Measurements from ENCODE around the gene UNC79. TPM values are rescaled to one million over a fixed set of nuclear protein-coding genes. Genes with fewer than 3 reads are reported as not detected.

UNC79 gene
- polyA plus RNA-seq, 6 donors from 2014 or later = 0.03 TPM; not detected in 4

- ATAC-seq (ENCODE audit: low read depth in 2 of 2) = no peak
Observed at GRCh38 chr14:93537951-93538350, 107.2 kb downstream of the UNC79 start.

GRCh38 chr14:93538413-93538812, 107.7 kb downstream of the UNC79 start:
- Mint-ChIP-seq H3K4me1 (peaks cover 10 to 16% (median 14%) of the 10 kb centered on the region in 3 donors), H3K27ac (no peak overlapping the region), H3K4me3 (no peak overlapping the region), H3K9me3 (no peaks in the 10 kb centered on the region), H3K36me3 (no peaks in the 10 kb centered on the region), H3K27me3 (peaks cover 0 to 8% (median 3%) of the 10 kb centered on the region in 3 donors)
- no peak for DNase-seq
- no peak for ATAC-seq (ENCODE audit: low read depth in 2 of 2)

More at GRCh38 chr14:93537951-93538350, 107.2 kb downstream of the UNC79 start:
- Mint-ChIP-seq H3K4me1 (peaks cover 10 to 20% (median 18%) of the 10 kb centered on the region in 3 donors), H3K27ac (no peak overlapping the region), H3K9me3 (no peaks in the 10 kb centered on the region), H3K4me3 (no peak overlapping the region), H3K27me3 (peaks cover 0 to 8% (median 3%) of the 10 kb centered on the region in 3 donors), H3K36me3 (no peaks in the 10 kb centered on the region)
- no peak for DNase-seq

GRCh38 chr14:93540235-93540634, 109.5 kb downstream of the UNC79 start:
- no peaks in the 10 kb centered on the region for H3K9me3 Mint-ChIP-seq
- DNase-seq (no peak), ATAC-seq (ENCODE audit: low read depth in 2 of 2) (no peak)
- H3K36me3 Mint-ChIP-seq = no peaks in the 10 kb centered on the region
- no peak overlapping the region for H3K4me3 Mint-ChIP-seq
- peaks cover 0 to 8% (median 3%) of the 10 kb centered on the region in 3 donors for H3K27me3 Mint-ChIP-seq
- no peak overlapping the region for H3K27ac Mint-ChIP-seq
- H3K4me1 Mint-ChIP-seq = no peaks in the 10 kb centered on the region

- Mint-ChIP-seq H3K27ac (peak overlapping the region in 1 of 6 donors; percentile 2), H3K36me3 (no peaks in the 10 kb centered on the region), H3K9me3 (no peaks in the 10 kb centered on the region), H3K4me1 (peaks cover 0 to 2% (median 0%) of the 10 kb centered on the region in 3 donors), H3K4me3 (no peak overlapping the region), H3K27me3 (peaks cover 6 to 11% (median 7%) of the 10 kb centered on the region in 3 donors)
- DNase-seq (no peak), ATAC-seq (ENCODE audit: low read depth in 2 of 2) (no peak)
Observed at GRCh38 chr14:93543766-93544165, 113.0 kb downstream of the UNC79 start.

- H3K27ac Mint-ChIP-seq = no peak overlapping the region
- peaks cover 6 to 11% (median 7%) of the 10 kb centered on the region in 3 donors for H3K27me3 Mint-ChIP-seq
- no peaks in the 10 kb centered on the region for H3K9me3 Mint-ChIP-seq
- no peak overlapping the region for H3K4me3 Mint-ChIP-seq
- H3K4me1 Mint-ChIP-seq = peaks cover 0 to 2% (median 0%) of the 10 kb centered on the region in 3 donors
- ATAC-seq (ENCODE audit: low read depth in 2 of 2) (no peak), DNase-seq (no peak)
- no peaks in the 10 kb centered on the region for H3K36me3 Mint-ChIP-seq
Observed at GRCh38 chr14:93544212-93544611, 113.5 kb downstream of the UNC79 start.

GRCh38 chr14:93546642-93547041, 115.9 kb downstream of the UNC79 start:
- Mint-ChIP-seq H3K4me1 (peaks cover 0 to 2% (median 0%) of the 10 kb centered on the region in 3 donors), H3K27me3 (peaks cover 6 to 8% (median 7%) of the 10 kb centered on the region in 3 donors), H3K36me3 (no peaks in the 10 kb centered on the region), H3K9me3 (no peaks in the 10 kb centered on the region), H3K27ac (no peak overlapping the region), H3K4me3 (no peak overlapping the region)
- no peak for DNase-seq
- no peak for ATAC-seq (ENCODE audit: low read depth in 2 of 2)

- H3K27me3 Mint-ChIP-seq = peaks cover 6 to 15% (median 11%) of the 10 kb centered on the region in 3 donors
- peaks cover 0 to 2% (median 0%) of the 10 kb centered on the region in 3 donors for H3K4me1 Mint-ChIP-seq
- DNase-seq (no peak), ATAC-seq (ENCODE audit: low read depth in 2 of 2) (peak in 1 of 2 donors; percentile 46)
- H3K36me3 Mint-ChIP-seq = no peaks in the 10 kb centered on the region
- H3K27ac Mint-ChIP-seq = no peak overlapping the region
- no peak overlapping the region for H3K4me3 Mint-ChIP-seq
- no peaks in the 10 kb centered on the region for H3K9me3 Mint-ChIP-seq
Observed at GRCh38 chr14:93548102-93548843, 117.5 kb downstream of the UNC79 start.

GRCh38 chr14:93549595-93549994, 118.9 kb downstream of the UNC79 start:
- Mint-ChIP-seq H3K4me1 (peaks cover 0 to 2% (median 0%) of the 10 kb centered on the region in 3 donors), H3K9me3 (no peaks in the 10 kb centered on the region), H3K4me3 (no peak overlapping the region), H3K27ac (no peak overlapping the region), H3K27me3 (peaks cover 6 to 15% (median 12%) of the 10 kb centered on the region in 3 donors), H3K36me3 (no peaks in the 10 kb centered on the region)
- ATAC-seq (ENCODE audit: low read depth in 2 of 2) (no peak), DNase-seq (no peak)

- H3K4me1 Mint-ChIP-seq = no peaks in the 10 kb centered on the region
- H3K9me3 Mint-ChIP-seq = peaks cover 0 to 16% (median 3%) of the 10 kb centered on the region in 7 donors
- no peak overlapping the region for H3K4me3 Mint-ChIP-seq
- no peak overlapping the region for H3K27ac Mint-ChIP-seq
- H3K27me3 Mint-ChIP-seq = peaks cover 16 to 50% (median 20%) of the 10 kb centered on the region in 3 donors
- ATAC-seq (ENCODE audit: low read depth in 2 of 2) = no peak
- no peak for DNase-seq
- peaks cover 0 to 13% of the 10 kb centered on the region in 2 donors for H3K36me3 Mint-ChIP-seq
Observed at GRCh38 chr14:93564918-93565317, 134.2 kb downstream of the UNC79 start.

- H3K27ac Mint-ChIP-seq = no peak overlapping the region
- no peaks in the 10 kb centered on the region for H3K4me1 Mint-ChIP-seq
- ATAC-seq (ENCODE audit: low read depth in 2 of 2) = no peak
- H3K36me3 Mint-ChIP-seq = peaks cover 0 to 13% of the 10 kb centered on the region in 2 donors
- H3K9me3 Mint-ChIP-seq = peaks cover 0 to 16% (median 3%) of the 10 kb centered on the region in 7 donors
- H3K4me3 Mint-ChIP-seq = no peak overlapping the region
- no peak for DNase-seq
- peaks cover 12 to 42% (median 15%) of the 10 kb centered on the region in 3 donors for H3K27me3 Mint-ChIP-seq
Observed at GRCh38 chr14:93566065-93566693, 135.4 kb downstream of the UNC79 start.

- H3K9me3 Mint-ChIP-seq = no peaks in the 10 kb centered on the region
- no peak for ATAC-seq (ENCODE audit: low read depth in 2 of 2)
Observed at GRCh38 chr14:93571275-93571674, 140.5 kb downstream of the UNC79 start.

GRCh38 chr14:93579178-93579577, 148.4 kb downstream of the UNC79 start:
- Mint-ChIP-seq H3K36me3 (no peaks in the 10 kb centered on the region), H3K27ac (no peak overlapping the region), H3K27me3 (peaks cover 0 to 17% (median 16%) of the 10 kb centered on the region in 3 donors), H3K9me3 (no peaks in the 10 kb centered on the region), H3K4me3 (no peak overlapping the region), H3K4me1 (no peaks in the 10 kb centered on the region)
- ATAC-seq (ENCODE audit: low read depth in 2 of 2) = no peak
- no peak for DNase-seq

More at GRCh38 chr14:93571275-93571674, 140.5 kb downstream of the UNC79 start:
- H3K4me1 Mint-ChIP-seq = no peaks in the 10 kb centered on the region
- H3K27me3 Mint-ChIP-seq = peaks cover 16 to 26% (median 23%) of the 10 kb centered on the region in 3 donors
- H3K4me3 Mint-ChIP-seq = no peak overlapping the region
- no peak for DNase-seq
- no peaks in the 10 kb centered on the region for H3K36me3 Mint-ChIP-seq
- H3K27ac Mint-ChIP-seq = no peak overlapping the region

GRCh38 chr14:93582516-93582915, 151.8 kb downstream of the UNC79 start:
- DNase-seq = no peak
- no peaks in the 10 kb centered on the region for H3K9me3 Mint-ChIP-seq

GRCh38 chr14:93587330-93587729, 156.6 kb downstream of the UNC79 start:
- Mint-ChIP-seq H3K4me1 (no peaks in the 10 kb centered on the region), H3K4me3 (no peak overlapping the region), H3K27me3 (peaks cover 7 to 28% (median 23%) of the 10 kb centered on the region in 3 donors), H3K9me3 (peaks cover 0 to 4% (median 0%) of the 10 kb centered on the region in 7 donors), H3K36me3 (no peaks in the 10 kb centered on the region), H3K27ac (no peak overlapping the region)
- ATAC-seq (ENCODE audit: low read depth in 2 of 2) (no peak), DNase-seq (no peak)

More at GRCh38 chr14:93582516-93582915, 151.8 kb downstream of the UNC79 start:
- no peaks in the 10 kb centered on the region for H3K4me1 Mint-ChIP-seq
- H3K27me3 Mint-ChIP-seq = peaks cover 5 to 14% (median 9%) of the 10 kb centered on the region in 3 donors
- H3K36me3 Mint-ChIP-seq = no peaks in the 10 kb centered on the region
- no peak overlapping the region for H3K4me3 Mint-ChIP-seq
- ATAC-seq (ENCODE audit: low read depth in 2 of 2) = no peak
- no peak overlapping the region for H3K27ac Mint-ChIP-seq

Measured in naive B cell (primary cell).